ENCODE data around the gene TINAGL1.

Gene TINAGL1

GRCh38 chr1:31614414-31615005 lies 38.2 kb downstream of the TINAGL1 start:
- DNase-seq: no peak

DNA sequence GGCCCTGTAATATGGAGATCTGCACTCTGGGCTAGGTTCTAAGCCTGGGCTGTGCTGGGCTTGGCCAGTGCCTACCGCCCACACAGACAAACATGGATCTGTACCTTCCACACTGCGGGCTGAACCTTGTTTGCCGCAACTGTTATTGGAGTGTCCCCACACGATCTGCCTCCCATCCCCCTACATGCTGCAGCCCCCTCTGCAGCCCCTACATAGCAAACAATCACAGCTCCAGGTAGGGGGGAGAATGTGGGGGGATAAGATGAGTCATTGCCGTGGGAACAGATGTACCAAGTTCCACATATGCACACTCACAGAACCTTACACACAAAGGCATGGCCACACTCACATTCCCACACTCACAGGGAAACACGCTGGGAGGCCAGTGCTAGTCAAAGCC lies 39.1 kb downstream of the TINAGL1 start:
- DNase-seq: no peak

- no peak for DNase-seq
Observed at GRCh38 chr1:31615939-31616338, 39.6 kb downstream of the TINAGL1 start.

GRCh38 chr1:31617218-31617915 lies 41.1 kb downstream of the TINAGL1 start, which contains the start of gene HCRTR1:
Gene HCRTR1 (plus strand): TSS chr1:31617689. CDS start chr1:31619193, 1,504 bp downstream.
- no peak for DNase-seq

DNA sequence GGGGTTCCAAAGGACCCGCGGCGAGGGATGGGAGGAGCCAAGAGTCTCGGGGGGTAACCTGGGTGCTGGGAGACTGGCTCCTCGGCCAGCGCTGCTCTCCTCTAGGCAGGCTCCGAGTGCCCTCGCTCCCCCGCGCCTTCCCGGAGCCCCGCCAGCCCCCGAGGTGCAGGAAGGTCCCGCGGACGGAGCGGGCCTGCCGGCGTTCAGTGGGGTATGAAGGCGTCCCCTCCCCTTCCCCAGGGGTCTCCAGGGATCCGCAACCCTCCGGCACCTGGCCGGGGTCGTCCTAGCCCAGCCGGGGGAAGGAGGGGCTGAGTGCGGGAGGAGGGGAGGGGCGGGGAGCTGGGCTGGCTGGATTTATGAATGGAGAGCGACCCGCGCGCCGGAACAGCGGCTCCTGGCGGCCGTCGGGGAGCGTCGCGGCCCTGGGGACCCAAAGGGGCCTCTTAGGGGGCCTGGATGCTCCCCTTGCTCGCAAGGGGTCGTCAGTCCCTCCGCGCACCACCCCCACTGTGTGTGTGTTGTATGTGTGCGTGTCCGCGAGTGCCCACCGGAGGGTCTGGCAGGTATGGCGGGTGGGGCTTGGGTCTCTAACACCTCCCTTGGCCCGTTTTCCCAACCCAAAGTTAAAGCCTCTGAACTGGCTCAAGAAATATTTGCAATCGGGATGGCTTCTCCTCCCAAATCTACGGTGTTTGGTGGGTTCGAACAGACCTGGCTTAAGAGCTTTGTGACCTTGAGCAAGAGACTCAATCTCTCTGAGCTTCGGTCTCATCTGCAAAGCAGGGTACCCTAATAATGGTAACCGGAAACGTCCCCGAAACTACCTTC lies 41.8 kb downstream of the TINAGL1 start:
- peak in 1 of 4 experiments; percentile 14 for DNase-seq

GRCh38 chr1:31618916-31619846 lies 42.9 kb downstream of the TINAGL1 start:
- no peak for DNase-seq

GRCh38 chr1:31620631-31621497 lies 44.5 kb downstream of the TINAGL1 start:
- no peak for DNase-seq

- no peak for DNase-seq
Observed at GRCh38 chr1:31621498-31621820, 45.1 kb downstream of the TINAGL1 start.

- DNase-seq: no peak
Observed at GRCh38 chr1:31621847-31622730, 45.8 kb downstream of the TINAGL1 start.

DNA sequence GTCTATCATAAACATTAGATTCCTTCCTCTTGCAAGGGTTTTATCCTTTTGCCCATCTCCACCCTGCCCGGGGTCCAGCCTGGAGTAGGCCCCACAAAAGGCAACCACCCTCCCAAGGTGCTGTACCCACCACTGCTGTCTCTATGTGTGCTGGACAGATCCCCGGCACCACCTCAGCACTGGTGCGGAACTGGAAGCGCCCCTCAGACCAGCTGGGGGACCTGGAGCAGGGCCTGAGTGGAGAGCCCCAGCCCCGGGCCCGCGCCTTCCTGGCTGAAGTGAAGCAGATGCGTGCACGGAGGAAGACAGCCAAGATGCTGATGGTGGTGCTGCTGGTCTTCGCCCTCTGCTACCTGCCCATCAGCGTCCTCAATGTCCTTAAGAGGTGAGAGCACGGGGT lies 47.0 kb downstream of the TINAGL1 start:
- DNase-seq: no peak

DNA sequence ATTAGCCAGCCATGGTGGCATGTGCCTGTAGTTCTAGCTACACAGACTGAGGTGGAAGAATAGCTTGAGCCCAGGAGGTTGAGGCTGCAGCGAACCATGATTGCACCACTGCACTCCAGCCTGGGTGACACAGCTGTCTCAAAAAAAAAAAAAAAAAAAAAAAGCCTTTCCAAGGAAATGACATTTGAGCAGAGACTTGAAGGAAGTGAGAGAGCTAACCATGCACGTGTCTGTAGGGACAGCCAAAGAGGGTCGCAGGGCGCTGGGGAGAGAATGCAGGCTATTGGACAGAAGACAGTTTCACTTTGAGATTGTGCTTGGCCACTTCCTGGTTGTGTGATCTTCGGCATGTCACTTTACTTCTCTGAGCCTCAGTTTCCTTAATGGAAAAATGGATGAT lies 48.0 kb downstream of the TINAGL1 start:
- DNase-seq: no peak

DNA sequence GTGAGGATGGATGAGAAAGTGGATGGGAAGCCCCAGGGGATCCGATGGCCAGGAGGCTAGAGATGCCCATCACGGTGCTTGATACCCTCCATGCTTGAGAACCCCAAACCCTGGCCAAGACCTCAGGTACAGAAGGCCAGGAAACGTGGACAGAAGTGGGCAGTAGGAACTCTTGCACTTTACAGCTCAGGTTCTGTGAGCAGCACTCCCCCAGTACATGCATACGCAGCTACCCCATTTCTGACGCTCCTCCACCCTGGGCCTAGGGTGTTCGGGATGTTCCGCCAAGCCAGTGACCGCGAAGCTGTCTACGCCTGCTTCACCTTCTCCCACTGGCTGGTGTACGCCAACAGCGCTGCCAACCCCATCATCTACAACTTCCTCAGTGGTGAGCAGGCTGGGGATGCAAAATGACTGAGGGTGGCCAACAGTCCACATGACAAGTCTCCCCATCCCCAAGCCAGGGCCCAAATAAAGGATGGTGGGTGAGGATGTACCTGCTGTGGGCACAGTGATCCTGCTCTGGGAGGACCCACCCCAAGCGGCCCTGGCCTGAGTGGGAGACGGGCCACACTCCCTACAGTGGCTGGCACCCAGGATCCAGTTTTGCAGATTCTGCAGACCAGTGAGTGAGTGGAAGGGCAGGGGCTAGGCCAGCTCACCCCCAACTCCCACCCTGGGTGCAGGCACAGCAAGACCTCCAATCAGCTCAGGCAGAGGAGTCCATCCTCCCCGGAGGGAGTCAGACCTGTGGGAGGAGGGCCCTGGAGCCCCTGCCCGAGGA lies 48.6 kb downstream of the TINAGL1 start:
- DNase-seq: no peak

- no peak for DNase-seq
Observed at GRCh38 chr1:31625561-31626222, 49.4 kb downstream of the TINAGL1 start.

GRCh38 chr1:31626223-31627207 lies 50.2 kb downstream of the TINAGL1 start:
- DNase-seq: no peak

- no peak for DNase-seq
Observed at GRCh38 chr1:31627301-31627929, 51.1 kb downstream of the TINAGL1 start.

DNA sequence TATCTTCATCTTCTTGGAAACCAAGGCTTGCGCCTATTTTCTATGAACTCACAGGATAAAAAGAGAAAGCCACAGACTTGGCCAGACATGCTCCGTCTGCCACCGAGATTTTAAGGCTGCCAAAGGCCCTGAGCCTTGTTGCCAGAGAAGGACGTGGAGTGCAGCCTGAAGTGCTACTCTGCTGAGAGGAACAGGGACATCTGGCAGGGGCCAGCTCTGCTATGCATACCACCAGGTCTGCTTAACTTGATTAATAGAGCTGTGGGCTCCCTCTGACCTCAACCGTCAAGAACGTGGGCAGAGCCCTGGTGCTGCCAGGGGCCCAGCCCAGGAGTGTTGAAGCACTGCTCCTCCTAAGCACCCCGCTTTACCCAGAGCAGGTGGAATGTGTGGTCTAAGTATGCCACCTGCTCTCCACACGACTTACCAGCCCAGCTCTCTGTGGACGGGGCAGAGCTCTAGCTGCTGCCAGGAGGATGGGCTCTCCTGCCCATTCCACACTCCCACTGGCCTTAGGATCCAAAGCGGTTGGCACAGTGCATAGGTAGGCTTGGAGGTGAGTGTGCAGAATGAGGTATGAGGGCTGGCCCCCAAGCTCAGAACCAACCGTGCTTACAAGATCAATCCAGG lies 51.7 kb downstream of the TINAGL1 start:
- DNase-seq: no peak

GRCh38 chr1:31628931-31629556 lies 52.7 kb downstream of the TINAGL1 start:
- no peak for DNase-seq

All from activated CD4-positive, CD25-positive, alpha-beta regulatory T cell (primary cell).